ENCODE results near the gene RASGEF1B.

- TF ChIP-seq CTCF (IDR thresholded peaks at IDR 0.05) (peak in 2 of 6 experiments; percentile 3 to 10), POLR2A (IDR thresholded peaks at IDR 0.05) (peak in 3 of 4 donors; percentile 8 to 91 (median 82))
These were observed at the start of gene RASGEF1B for GRCh38 chr4:81471588-81472280.

Data from esophagus squamous epithelium (tissue), 4 donors.